Colon (tissue), 2 donors: ENCODE data around the gene FMNL2.
"Not testable (repeated sequence)": the region's sequence is repeated elsewhere in the genome, so short reads cannot be mapped to it uniquely, and the experiment has no call there.

Experiments used
- FAIRE-seq: peaks from 2 replicates; lab custom pipeline; 2012; peaks lifted over from hg19 to GRCh38; lab: Jason Lieb, UNC
- donor health status: control.
- donor health status: control.

Gene FMNL2

DNA sequence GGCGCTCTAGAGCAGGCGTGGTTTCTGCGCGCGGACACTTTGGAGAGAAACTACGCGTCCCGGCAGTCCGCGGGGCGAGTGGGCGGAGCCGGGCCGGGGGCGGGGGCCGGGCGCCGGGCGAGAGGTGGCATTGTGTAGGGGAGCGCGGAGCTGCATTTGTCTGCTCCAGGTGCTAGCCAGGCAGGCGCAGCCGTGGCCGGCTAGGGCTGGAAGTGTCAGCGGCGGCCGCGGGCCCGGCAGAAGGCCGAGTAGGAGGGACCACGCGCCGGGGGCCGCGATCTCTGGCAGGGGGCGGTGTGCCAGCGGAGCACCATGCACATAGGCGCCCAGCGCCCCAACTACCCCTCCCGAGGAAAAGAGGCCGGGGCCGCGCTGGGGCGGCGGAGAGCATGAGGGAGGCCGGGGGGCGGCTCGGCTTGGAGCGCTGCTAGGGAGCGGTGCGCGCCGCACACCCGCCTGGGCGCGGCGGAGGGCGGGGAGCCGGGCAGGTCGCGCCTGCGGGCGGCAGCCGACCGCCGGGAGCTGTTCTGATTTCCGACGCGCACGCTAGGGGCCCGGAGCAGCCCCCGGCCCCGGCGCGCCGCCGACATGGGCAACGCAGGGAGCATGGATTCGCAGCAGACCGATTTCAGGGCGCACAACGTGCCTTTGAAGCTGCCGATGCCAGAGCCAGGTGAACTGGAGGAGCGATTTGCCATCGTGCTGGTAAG is at the start of gene FMNL2:
Gene FMNL2 (plus strand): TSS at position 159 of the 710 bp plus-strand sequence.
- no peak for FAIRE-seq

DNA sequence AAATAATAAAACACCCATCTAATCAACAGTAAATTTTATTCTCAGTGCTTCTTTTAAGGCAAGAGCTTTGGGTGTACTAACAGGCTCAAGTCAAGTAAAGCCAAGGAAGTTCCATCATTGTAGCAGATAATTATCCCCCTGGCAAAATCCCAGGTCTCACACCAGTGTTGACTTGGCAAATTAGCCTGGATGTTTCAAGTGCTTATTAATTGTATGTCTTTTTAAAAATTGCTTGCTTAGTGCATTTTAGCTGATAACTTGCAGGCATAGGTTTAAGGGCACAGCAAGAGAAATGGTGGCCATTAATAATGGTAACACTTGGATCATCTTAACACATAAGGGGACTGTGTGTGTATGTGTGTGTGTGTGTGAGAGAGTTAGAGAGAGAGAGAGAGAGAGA is 42.0 kb upstream of the FMNL2 start:
- FAIRE-seq: no peak

DNA sequence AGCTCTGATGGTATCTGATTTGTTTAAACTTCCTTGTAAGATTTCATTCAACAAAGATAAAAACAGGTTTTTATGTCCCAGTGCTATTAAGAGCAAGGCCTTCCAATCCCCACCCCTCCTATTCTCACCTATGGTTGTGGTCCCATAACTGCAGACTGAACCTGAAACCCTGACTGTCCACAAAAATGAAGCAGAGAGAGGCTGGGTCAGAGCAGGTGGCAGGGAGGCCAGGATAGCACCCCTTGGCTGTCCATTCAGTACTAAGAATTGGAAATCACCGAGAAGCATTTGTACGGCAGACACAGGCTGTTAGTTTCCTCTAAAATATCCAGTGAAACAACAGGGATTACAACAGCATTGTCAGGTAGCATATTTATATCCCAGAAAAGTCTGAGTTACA is 37.3 kb upstream of the FMNL2 start:
- no peak for FAIRE-seq

DNA sequence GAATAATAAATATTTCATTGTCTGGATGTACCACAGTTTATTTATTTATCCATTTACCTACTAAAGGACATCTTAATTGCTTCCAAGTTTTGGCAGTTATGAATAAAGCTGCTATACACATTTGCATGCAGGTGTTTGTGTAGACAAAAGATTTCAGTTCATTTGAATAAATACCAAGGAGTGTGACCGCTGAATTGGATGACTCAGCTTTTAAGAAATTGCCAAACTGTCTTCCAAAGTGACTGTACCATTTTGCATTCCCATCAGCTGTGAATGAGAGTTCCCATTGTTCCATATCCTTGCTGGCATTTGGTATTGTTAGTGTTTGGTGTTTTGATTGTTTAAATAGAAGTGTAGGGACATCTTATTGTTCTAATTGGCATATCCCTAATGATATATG is 36.2 kb upstream of the FMNL2 start:
- FAIRE-seq: no peak

DNA sequence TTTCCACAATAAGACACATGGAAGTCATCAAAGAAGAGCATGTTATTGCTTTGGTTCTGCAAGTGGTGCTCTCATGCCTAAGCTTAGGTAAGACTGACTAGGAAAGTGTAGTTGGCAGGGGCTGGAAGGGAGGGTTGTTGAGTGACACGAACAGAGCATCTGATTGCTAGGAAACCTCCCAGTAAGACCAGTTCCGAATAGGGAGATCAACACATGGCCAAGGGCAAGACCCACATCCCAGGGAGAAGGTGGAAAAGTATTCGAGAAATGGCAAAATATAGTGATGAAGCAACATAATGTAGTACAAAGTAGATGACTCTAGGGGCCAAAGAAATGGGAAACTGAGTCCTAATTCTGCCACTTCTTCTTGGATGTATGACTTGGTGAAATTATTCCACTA is 33.8 kb upstream of the FMNL2 start:
- no peak for FAIRE-seq

DNA sequence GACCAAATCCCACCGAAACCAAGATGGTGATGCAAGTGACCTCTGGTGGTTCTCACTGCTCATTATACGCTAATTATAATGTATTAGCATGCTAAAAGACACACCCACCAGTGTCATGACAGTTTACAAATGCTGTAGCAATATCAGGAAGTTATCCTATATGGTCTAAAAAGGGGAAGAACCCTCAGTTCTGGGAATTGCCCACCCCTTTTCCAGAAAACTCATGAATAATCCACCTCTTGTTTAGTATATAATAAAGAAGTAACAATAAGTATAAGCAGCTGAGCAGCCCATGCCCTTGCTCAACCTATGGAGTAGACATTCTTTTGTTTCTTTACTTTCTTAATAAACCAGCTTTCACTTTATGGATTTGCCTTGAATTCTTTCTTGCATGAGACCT is 31.0 kb upstream of the FMNL2 start:
- FAIRE-seq: no peak

DNA sequence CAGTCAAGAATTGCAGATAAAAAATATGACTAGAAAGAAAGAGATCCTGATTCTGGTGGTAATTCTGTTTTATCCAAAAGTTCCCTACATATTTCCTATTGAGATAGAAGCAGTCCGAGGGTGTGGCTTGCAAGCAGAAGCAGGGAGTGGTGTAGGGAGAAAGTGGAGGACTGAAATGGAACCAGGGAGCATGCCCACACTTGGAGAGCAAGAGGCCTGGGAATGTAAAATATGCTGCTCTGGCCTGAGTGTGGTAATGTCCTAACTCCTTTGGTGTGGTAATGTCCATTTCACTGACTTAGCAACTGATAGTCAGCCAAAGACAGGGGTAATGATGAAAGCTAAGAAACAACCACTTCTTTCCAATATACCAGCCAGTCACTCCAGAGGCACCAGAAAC is 30.1 kb upstream of the FMNL2 start:
- no peak for FAIRE-seq

DNA sequence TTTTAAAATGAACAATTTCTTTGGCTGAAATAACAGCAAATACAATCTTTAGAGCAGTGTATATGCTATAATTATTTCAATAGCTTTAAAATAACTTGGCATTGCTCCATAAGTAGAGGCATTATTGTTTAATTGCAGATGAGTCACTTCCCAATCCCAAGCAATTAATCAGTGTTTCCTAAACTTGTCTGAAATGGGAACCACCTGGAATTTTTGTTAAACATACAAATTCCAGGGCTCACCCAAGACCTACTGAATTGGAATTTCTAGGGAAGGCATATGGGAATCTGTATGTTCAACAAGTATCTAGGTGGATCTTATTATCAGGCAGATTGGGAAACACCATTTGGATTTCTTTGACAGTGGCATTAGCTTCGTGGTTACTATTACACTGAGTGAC is 27.1 kb upstream of the FMNL2 start:
- FAIRE-seq: no peak

DNA sequence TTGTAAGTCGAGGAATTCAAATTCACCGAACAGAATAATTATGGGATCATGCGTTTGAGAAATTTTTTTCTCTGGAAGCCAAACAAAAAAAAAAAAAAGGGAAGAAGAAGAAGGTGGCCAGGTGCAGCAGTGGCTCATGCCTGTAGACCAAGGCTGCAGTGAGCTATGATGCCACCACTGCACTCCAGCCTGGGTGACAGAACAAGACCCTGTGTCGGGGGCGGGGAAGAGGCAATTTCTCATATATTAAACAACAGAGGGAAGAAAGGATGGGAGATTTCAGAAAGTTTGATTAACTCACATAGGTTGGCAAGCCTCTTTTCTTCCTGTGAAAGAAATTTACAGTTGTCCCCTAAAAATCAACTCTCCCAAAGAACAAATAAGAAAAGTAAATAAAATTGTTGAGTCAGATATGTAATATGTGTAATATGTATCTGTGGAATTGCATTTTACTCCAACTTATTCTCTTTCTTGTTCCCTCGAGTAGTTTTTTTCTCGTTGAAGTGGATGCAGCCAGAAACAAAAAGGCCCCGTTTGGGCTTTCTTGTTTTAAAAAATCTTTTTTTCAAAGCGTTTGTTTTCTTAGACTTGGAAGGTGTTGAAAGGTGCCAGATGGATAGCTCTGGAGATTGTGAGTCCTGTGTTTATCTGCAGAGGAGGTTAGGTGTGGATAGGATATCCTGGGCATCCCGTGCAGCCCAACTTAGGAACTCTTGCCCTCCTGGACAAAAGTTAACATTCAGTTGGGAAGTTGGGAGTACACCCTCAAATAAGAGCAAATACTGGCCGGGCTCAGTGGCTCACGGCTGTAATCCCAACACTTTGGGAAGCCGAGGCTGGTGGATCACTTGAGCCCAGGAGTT is 25.4 kb upstream of the FMNL2 start:
- no peak for FAIRE-seq

DNA sequence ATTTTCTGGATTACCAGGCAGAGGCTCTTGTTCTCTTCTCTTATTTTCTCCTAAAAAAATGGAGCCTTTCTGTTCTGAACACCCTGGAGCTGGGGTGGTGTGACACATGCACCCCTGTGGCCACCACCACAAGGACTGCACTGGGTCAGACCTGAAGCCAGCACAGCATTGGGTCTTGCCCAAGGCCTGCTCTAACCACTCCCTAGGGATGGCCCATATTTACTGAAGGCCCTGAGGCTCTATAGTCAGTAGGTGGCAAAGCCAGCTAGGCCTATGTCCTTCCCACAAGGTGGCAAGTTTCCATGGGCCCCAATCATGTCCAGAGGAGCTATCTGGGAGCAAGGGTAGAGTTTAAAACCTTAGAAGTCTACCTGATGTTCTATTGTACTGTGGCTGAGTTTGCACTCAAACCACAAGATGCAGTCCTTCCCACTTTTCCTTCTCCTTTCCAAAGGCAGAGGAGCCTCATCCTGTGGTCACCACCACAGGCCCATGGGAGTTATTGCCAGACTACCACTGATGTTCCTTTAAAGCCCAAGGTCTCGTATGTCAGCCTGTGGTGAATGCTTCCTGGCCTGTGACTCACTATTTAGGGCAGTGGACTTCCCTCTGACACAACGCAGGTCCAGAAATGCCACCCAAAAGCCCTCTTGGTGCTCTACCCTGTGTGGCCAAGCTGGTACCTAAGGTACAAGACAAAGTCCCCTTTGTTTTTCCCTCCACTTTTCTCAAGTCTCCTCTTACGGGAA is 15.0 kb upstream of the FMNL2 start:
- no peak for FAIRE-seq

DNA sequence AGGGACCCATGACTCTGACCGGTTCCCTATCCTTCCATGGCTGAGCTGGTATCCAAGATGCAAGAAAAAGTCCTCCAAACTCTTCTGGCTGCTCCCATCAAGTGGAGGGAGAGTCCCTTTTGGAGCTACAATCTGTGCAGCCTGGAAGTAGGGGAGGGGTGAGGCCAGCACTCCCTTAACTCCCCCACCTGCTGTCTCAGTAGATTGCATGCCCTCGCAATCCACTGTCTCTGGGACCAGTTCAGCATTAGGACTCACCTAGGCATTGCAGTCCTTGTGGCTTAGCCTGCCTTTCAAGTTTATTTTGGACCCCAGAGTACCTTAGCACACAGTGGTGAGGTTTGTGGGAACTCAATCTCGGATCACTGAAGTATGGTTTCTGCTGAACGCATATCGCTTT is 14.2 kb upstream of the FMNL2 start:
- no peak for FAIRE-seq

DNA sequence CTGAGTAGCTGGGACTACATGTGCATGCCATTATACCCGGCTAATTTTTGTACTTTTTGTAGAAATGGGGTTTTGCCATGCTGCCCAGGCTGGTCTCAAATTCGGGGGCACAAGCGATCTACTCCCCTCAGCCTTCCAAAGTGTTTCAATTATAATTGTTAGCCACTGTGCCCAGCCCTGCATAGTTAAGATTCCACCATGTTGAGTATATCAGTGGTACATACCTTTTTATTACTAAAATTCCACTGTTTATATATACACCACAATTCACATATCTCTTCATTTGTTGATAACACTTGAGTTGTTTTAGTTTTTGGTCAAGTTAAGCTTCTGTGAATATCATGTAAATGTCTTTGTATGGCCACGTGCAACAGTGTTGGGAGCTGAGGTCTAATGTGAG is 12.8 kb upstream of the FMNL2 start:
- no peak for FAIRE-seq

DNA sequence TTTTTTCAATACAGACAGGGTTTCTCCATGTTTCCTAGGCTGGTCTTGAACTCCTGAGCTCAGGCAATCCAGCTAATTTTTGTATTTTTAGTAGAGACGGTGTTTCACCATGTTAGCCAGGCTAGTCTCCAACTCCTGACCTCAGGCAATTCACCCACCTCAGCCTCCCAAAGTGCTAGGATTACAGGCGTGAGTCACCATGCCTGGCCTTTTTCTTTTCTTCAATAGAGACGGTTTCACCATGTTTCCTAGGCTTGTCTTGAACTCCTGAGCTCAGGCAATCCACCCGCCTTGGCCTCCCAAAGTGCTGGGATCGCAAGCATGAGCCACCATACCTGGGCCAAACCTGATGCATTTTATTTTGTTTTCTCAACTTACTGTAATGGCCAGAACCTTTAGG is 9.8 kb upstream of the FMNL2 start:
- not testable (repeated sequence) for FAIRE-seq

DNA sequence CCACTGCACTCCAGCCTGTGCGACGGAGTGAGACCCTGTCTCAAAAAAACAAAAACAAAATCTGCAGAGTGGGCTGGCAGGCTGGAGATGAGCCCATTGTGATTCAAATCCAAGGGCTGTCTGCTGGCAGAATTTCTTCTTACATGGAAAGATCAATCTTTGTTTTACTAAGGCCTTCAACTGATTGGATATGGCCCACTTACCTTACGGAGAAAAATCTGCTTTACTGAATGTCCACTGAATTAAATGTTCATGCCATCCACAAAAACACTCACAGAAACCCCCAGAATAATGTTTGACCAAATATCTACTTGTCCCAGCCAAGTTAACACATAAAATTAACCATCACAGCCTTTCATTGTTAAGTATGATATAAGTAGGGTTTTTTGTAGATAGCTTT is 8.3 kb upstream of the FMNL2 start:
- FAIRE-seq: no peak

DNA sequence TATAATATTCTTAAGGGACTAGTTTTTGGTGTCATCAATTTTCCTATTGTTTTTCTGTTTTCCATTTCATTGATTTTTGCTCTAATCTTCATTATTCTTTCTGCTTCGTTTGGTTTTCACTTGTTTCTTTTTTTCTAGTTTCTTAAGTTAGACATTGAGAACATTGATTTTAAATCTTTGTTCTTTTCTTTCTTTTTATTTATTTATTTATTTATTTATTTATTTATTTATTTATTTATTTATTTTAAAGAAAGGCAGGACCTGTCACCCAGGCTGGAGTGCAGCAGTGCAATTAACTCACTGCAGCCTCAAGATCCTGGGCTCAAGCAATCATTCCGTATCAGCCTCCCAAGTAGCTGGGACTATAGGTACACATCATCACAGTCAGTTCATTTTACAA is 7.0 kb upstream of the FMNL2 start:
- no peak for FAIRE-seq

DNA sequence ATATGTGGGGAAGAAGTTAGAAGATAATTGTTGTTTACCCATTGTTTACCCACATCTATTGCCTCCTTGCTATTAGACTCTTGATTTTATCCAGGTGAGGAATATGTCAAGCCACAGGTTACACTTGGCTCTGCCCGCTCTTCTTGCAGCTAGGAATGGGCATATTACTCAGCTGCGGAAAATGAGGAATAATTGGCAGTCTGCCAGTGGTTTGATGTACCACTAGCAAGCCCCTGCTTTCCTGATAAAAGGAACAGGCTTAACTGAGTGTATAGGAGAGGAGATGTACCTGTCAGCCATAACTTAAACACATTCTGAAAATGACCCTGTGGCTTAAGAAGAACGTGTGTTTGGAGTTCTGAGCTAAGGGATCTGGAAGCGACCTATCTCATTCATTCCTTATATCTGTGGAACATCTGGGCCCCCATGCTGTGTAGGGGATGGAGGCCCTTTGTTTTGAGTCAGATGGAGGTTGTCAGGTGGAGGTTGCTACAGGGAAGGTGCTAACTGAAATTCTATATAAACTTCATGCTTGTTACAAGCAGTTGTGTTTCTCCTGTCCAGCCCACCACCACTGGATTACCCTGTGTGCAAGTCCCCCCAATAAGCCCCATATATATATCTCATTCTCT is 4.6 kb upstream of the FMNL2 start:
- FAIRE-seq: no peak

DNA sequence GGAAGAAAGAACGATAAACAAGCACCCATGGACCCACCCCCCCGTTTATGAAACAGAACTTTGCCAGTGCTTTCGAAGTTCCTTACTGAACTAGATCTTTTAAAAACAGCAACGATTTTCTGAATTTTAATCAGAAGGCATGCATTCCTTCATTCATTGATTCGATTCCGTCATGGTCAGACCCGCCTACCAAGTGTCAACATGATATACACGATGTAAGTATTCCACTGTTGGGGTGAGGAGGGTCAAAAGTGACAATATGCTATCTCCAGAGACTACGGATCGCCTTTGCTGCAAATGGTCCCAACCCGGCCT is 316 bp upstream of the FMNL2 start:
- FAIRE-seq: no peak

DNA sequence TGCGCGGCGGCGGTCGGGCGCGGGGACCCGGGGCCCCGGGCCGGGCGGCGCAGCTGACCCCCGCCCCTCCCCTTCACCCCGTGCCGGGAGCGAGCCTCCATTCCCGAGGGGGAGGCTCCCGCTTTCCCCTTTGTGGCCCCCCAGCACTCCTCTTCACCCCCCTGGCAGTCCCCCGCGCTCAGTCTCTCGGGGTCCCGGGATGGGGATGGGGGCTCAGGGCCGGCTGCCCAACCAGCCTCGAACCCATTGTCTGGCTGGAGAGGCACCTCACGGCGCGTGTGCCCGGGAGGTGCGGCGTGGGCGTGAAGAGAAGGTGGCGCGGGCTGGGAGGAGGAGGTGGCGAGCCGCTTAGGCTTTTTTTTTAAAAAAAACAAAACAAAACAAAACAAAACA is 748 bp downstream of the FMNL2 start:
- no peak for FAIRE-seq

DNA sequence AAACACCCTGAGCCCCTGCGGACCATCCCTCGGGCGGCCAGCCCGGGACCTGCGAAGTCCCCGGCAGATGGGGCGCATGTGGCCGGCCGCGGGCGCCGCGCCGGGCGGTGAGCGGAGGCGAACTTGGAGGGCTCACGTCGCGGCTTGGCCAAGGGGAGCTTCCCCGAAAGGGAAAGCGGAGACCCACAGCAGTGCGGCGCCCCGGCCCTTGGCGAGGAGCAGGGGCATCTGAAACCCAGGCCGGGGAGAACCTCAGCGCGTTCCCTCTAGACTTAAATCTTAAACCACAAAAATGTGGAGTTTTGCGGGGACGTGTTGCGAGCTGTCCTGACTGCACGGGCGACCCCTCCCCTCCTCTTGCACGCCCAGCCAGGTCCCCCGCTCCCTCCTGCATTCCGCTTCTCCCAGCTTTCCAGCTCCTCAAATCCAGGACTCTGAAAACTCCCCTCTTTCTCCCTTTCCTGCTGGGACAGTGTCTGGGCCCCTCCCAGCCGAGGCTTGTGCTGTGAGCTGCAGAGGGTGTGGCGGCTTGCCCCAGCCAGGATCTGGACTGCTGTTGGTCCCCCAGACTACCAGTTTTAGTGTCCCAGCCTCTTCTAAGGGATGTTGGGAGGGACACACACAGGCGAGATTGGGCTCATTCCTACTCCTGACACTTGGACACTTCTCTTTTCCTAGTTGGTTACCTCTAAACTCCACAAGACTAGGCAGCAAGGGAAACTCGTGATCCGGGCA is 1.3 kb downstream of the FMNL2 start:
- no peak for FAIRE-seq

DNA sequence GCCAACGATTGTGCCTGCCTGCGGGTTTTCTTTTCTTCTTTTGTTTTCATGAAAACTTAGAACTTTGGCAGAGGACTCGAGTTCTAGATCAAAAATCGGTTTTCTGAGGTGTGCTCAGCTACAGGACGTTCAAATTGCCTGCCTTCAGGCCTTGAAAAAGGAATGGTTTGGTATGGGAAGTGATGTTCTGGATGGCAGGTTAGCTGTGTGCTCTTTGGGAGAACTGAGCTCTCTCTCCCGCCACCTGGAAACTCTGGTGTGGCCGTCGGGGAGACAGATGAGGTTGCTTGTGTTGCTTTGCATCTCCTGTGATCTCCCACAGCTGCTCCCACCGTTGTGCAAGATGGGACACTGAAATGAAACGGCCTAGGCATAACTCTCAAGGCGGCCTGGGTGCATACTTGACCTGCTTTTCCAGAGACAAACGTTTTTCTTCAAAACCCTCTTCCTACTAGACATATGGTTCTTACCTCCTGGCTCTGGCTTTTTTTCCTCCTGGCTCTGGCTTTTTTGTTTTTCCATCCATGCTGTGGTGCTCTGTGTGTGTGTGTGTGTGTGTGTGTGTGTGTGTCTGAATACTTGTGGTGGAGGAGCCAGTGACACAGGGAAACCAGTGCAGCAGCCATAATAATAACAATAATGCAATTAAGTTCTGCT is 2.0 kb downstream of the FMNL2 start:
- no peak for FAIRE-seq

DNA sequence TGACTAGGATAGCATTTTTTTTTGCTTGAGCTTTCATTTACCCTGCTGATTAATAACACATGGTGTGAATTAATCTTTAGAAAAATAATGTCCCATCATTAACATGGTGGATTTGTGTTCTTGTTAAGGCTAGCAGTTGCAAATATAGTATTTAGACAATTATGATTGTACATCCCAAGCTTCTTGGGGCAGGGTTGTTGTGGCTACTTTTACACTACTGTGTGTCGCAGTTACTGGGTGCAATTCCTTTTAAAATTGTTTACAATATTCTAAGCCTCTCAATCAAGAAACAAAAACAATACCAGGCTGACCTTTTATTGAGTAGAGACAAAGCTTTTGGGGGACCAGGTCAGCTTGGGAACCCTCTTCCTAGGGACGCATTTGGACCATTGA is 2.5 kb downstream of the FMNL2 start:
- FAIRE-seq: no peak
